Suprapubic skin (tissue), 4 donors: Measurements from ENCODE around the gene TMEM214.

Source experiments
- EP300 ChIP-seq: sonication (generic); formaldehyde crosslinking; IDR thresholded peaks from one replicate; pipeline ENCODE4 v1.6.1; 2017; ENCODE audit warnings: antibody characterized with exemption
- POLR2A ChIP-seq, 2 donors: fragments of 450-650 bp; IDR thresholded peaks; one replicate each; pipeline ENCODE4 v1.6.1; 2017; ENCODE audit warnings: antibody characterized with exemption in 2 of 2, mild to moderate bottlenecking in 2 of 2, moderate library complexity in 2 of 2
- POLR2AphosphoS5 ChIP-seq, 3 donors: sonication (generic); formaldehyde crosslinking; IDR thresholded peaks; one replicate each; pipeline ENCODE4 v1.6.1; 2017; ENCODE audit warnings: antibody characterized with exemption in 3 of 3
- TF ChIP-seq, protein P1 (sequence below), 2 donors: fragments of 200-600 bp in 1 of 2; fragments of 450-650 bp in 1 of 2; sonication (generic) in 1 of 2; IDR thresholded peaks; one replicate each; pipeline ENCODE4 v1.5.1; 2016 to 2019; ENCODE audit warnings: antibody characterized with exemption in 2 of 2, mild to moderate bottlenecking in 1 of 2, moderate library complexity in 1 of 2

DNA sequence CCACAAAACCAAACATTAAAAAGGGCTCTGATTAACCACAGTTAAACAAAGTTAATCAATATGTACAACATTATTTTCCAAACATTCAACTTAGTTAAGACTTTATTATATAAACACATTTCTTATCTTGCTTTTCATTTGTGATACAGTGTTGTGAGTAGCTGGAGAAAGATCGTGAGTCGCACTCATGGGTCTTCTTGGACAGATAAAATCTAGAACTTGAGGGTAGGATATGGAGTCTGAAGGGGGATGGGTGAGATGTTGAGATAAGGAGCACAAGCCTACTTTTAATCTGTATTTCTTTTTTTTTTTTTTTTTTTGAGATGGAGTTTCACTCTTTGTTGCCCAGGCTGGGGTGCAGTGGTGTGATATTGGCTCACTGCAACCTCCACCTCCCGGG is 22.6 kb upstream of the TMEM214 start:
- no peak for TF ChIP-seq EP300
- no peak for TF ChIP-seq POLR2A (IDR thresholded peaks at IDR 0.05)
- TF ChIP-seq, protein P1, sequence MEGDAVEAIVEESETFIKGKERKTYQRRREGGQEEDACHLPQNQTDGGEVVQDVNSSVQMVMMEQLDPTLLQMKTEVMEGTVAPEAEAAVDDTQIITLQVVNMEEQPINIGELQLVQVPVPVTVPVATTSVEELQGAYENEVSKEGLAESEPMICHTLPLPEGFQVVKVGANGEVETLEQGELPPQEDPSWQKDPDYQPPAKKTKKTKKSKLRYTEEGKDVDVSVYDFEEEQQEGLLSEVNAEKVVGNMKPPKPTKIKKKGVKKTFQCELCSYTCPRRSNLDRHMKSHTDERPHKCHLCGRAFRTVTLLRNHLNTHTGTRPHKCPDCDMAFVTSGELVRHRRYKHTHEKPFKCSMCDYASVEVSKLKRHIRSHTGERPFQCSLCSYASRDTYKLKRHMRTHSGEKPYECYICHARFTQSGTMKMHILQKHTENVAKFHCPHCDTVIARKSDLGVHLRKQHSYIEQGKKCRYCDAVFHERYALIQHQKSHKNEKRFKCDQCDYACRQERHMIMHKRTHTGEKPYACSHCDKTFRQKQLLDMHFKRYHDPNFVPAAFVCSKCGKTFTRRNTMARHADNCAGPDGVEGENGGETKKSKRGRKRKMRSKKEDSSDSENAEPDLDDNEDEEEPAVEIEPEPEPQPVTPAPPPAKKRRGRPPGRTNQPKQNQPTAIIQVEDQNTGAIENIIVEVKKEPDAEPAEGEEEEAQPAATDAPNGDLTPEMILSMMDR (IDR thresholded peaks at IDR 0.05) = no peak
- TF ChIP-seq POLR2AphosphoS5 (IDR thresholded peaks at IDR 0.05) = no peak
